NCI-H69 (cell line): Measurements from ENCODE around the gene SELENOT.
"Not testable (repeated sequence)": the region's sequence is repeated elsewhere in the genome, so short reads cannot be mapped to it uniquely, and the experiment has no call there.

Experiments used
- DNase-seq: peaks from one replicate; lab custom pipeline; 2025; lab: John Stamatoyannopoulos, UW

SELENOT gene, protein sequence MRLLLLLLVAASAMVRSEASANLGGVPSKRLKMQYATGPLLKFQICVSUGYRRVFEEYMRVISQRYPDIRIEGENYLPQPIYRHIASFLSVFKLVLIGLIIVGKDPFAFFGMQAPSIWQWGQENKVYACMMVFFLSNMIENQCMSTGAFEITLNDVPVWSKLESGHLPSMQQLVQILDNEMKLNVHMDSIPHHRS

DNA sequence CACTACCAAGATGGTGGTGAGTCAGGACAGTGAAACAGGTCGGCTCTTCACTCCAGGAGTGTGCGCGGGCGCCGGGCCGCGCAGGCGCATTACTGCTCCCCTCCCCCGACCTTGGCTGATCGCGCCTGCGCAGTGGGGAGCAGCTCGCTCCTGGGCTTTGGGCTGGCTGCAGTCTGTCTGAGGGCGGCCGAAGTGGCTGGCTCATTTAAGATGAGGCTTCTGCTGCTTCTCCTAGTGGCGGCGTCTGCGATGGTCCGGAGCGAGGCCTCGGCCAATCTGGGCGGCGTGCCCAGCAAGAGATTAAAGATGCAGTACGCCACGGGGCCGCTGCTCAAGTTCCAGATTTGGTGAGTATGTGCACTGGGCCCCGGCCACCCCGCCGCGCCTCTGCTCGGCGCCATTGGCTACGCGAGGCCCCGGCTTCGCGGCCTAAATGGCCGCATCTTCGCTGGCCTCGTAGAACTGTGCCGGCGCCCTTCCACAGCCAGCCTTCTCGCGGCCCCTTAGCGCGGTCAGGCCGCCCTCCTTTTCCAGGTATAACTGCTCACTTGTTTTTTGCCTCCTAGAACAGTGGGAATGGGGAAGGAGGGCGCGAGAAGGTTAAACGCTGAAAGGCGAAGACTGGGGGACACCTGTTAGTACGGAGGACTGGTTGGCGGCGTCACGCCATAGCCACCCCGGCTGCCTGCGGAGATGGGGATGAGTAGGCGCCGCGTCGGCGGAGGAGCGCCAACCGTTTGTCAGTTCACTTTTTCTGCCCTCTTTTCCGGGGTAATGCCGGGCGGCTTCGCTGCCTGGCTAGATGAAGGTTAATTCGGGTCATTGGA, at the start of gene SELENOT:
TSS of gene SELENOT (plus strand) at position 169 of the 827 bp plus-strand sequence. CDS start at position 211, 42 bp downstream.
- DNase-seq, result peak; percentile 89

DNA sequence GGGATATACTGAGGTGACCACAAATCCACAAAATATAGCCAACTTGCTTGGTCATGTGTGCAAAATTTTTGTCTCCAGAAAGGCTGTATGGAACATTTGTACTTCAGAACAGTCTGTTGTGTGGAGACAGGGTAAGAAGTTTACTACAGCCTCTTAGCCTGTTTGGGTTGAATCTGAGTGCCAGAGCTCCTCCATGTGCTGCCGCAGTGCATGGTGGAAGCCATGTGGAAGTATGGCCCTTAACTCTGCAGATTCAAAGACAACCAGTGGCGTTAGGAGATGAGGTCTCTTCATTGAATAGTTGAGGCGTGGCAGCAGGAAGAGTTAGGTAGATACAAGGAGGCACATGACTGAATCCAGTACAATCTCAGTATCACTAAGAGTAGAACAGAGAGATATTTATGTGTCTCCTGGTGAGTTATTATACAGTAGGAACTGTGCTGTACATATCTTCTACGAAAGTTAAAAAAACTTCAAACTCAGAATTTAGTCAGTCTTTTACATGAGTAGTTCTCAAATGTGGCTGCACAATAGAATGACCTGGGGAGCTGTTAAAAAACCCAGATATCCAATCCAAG, 47.2 kb upstream of the SELENOT start:
- DNase-seq, result no peak

DNA sequence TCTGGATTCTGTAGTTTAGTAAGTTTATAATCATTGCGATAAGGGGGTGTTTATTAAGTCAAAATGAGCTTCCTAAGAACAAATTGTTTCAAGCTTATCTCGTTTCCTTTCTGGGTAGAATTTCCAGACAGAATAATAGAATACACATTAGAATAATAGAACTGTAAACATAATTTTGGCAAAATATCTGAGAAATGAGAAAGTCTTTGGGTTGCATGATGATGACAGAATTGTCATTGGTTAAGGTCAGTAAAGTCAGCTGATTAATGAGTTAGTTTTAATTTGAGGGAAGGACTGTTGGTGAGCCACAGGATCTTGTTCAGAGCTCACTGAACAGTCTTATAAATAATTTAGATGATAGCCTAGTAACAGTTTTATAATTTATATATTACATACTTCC, 46.3 kb upstream of the SELENOT start:
- no peak for DNase-seq

DNA sequence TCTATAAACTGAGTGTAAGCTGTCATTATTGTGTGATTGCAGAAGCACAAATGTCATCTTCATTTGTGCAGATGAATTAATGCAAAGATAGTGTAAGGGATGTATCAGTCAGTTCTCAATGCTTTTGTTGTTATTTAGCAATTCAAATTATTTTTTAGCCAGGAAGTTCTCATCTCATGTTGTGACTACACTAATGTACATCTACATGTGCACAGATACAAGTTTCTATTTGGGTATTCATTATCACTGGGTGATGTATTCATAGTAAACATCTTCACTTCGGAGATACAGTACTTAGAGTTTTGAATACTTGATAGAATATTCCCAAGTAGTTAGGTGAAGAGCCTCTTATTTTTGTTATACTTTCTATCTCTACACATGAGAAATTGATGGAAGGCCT, 45.4 kb upstream of the SELENOT start:
- no peak for DNase-seq

DNA sequence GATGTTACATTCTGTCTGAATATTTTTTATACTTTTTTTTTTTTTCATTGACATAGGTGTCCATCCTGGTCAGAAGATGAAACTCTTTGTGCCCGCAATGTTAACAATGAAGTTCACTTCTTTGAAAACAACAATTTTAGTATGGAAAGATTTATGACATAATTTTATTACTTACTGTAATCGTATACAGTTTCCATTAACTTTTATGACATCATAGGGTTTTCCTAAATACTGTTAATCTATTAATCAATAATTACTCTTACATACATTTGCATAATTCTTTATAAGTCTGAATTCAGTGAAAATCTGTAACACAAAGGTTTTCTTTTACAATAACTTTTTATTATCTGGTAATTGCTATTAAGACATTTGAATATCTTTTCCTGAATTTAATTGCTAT, 38.9 kb upstream of the SELENOT start:
- no peak for DNase-seq

DNA sequence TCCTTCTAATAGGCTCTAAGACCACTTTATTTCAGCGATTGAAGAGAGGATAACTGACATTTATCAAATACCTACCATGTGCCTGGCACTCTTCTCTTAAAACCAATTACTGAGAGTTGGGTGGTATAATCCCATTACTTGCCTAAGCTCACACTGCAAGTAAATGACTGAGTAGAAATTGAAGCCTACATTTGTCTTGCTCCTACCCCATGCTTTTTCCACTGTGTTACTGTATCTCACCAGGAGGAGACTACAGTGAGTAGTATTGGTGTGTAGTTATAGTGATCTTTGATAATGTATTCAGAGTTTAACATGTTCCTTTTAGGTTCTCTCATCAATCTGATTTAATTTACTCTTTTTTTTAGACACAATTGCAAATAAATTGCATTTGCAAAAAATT, 35.8 kb upstream of the SELENOT start:
- no peak for DNase-seq

DNA sequence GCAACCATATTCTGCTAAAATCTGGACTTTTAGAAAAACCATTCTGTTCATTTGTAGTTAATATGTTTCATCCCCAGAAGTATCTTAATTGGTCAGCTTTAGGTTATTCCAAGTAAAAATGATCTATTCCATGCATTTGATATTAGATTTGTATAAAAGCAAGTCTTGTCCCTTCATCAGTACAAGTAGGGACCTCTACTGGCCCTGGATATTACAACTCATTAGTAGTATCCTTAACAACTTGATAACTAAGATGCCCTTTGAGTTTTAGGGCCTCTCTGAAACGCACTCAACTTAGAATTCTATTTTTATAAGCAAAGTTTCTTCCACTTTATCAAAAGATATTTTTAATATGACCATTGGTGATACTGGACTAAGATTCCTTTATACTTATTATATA, 25.3 kb upstream of the SELENOT start:
- DNase-seq, result no peak

DNA sequence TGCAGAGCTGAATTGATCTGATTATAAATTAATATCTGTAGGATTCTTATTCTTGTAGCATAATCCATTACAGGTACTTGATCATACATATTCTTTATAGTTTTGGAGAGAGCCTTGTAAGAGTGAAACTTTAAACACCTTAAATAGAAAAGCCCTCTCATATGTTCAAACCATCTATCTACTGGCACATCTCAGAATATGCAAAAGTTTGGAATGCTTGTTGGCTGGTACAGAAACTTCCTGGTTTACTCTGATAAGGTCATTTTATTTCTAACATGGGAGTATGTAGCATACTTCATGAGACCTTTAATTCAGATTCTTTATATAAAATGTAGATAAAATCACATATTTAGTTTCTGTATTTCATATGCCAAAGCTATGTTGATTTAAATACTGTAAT, 21.9 kb upstream of the SELENOT start:
- DNase-seq, result no peak

DNA sequence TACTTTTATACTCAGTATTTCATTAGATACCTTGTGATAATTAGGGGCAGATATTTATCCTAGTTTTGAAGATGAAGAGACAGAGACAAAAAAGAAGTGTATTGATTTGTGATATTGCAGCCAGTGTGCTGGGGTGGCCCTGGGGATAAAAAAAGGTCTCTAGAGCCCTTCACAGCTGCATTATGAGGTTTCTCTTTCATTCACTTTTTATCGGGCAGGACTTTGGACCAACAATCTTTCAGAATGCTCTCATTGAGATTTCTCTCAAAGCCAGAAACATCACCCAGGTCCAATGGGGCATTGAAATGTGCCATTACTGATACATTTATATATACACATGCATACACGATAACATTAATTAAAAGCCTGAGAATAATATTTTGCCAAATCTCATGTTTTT, 20.5 kb upstream of the SELENOT start:
- DNase-seq, result no peak

DNA sequence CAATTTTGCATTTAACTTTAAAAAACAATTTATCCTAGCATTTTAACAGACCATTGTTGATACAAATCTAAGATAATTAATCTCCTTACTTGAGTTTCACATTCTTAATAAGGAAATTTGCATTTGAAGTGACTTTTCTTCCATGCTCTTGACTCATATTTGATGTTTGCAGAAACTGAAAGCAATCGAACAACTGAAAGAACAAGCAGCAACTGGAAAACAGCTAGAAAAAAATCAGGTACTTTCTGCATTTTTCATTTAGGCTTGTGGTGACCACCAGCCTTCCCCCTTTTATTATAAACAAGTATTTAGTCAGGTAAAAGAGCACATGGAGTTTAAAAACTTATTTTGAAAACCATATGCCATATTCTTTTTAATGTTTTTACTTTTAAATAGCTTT, 20.1 kb upstream of the SELENOT start:
- no peak for DNase-seq

DNA sequence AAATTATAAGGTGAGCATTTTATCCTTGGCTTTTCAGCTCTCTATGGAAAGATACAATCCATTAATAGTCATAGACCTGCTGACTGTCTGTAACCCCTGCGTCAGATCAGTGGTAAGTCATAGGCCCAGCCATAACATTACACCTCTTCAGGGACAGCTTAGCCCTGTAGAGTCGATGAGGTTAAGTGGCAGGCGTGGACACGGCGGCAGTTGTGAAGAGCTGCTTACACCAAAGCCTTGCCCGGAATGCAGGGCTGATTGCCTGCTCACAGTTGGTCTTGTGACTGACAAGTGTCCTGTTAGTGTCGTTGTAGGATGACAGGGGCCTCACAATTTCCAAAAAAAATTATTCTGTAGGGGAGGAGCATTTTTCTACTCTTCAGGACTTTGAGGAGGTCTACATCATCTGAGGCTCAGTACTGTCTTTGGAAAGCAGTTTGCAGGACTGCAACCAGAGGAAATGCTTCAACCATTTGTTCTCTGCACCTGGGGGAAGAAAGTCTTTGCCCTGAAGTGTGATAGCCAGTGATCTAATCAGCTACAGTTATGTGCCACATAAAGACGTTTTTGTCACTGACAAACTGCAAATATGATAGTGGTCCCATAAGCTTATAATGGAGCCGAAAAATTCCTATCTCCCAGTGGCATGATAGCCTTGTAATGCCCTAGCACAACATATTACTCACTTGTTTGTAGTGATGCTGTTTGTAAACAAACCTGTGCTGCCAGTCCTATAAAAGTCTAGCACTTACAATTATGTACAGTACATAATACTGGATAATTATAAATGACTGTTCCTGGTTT, 14.9 kb upstream of the SELENOT start:
- DNase-seq, result no peak

DNA sequence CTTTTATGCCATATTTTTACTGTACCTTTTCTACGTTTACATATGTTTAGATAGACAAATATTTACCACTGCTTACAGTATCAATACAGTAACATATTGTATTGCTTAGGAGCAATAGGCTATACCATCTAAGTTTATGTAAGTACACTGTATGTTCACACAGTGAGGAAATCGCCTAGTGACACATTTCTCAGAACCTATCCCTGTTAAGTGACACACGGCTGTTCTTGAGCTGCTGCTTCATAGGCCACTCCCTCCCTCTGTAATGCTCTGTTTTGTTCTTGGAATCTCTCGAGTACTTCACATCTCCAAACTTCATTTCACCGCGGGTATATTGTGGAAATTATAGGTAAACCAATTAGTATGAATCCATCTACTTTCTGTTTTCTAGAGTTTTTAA, 13.4 kb upstream of the SELENOT start:
- DNase-seq, result no peak

DNA sequence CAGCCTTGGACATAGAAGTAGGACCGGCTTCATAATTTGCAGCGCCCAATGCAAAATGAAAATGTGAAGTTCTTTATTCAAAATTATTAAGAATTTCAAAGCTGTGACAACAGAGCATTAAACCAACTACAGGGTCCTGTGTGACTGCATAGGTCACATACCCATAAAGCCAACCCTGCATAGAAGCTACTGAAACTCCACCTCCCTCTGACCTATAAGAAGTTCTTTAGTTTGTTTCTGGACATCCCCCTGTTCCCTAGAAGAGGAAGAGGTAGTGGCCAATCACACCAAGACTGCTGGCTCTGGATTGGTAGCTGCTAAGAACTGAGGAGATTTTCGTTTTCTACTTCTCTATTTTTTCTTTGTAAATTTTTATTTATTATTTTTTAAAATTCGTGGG, 9.0 kb upstream of the SELENOT start:
- no peak for DNase-seq

DNA sequence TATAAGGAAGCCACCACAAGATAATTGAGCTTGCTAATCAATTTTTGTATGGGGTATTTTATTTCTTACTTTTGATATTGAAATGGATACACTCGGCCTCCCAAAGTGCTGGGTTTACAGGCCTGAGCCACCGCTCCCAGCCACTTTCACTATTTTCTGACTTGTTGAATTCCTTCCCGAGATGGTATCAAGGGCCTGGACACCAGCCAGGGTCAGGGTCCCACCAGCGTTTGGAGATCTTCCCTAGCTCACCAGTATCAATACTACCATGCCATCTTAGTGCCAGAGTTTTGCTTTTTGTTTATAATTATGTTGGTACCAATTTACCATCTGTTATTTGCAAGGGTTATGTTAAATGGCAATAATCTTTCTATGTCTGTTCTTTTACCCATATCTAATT, 5.5 kb upstream of the SELENOT start:
- DNase-seq, result no peak

DNA sequence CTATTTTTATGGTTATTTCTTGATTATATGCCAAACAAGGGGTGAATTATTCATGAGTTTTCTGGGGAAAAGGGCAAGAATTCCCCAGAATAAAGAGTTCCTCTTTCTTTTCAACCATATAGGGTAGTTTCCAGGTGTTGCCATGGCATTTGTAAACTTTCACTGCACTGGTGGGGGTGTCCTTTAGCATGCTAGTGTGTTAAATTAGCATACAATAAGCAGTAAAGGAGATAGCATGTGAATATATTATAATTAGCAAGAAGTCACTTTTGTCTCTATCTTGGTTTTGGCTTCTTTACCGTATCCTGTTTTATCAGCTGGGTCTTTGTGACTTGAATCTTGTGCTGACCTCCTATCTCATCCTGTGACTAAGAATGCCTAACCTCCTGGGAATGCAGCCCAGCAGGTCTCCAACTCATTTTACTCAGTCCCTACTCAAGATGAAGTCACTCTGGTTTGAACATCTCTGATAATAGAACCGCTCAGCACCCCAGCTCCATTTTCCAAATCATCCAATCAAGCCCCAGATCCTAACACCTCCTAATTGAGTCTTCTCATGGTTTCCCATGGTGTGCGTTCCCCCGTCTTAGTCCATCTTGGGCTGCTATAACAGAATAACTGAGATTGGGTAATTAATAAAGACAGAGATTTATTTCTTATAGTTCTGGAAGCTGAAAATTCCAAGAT, 3.4 kb upstream of the SELENOT start:
- no peak for DNase-seq

DNA sequence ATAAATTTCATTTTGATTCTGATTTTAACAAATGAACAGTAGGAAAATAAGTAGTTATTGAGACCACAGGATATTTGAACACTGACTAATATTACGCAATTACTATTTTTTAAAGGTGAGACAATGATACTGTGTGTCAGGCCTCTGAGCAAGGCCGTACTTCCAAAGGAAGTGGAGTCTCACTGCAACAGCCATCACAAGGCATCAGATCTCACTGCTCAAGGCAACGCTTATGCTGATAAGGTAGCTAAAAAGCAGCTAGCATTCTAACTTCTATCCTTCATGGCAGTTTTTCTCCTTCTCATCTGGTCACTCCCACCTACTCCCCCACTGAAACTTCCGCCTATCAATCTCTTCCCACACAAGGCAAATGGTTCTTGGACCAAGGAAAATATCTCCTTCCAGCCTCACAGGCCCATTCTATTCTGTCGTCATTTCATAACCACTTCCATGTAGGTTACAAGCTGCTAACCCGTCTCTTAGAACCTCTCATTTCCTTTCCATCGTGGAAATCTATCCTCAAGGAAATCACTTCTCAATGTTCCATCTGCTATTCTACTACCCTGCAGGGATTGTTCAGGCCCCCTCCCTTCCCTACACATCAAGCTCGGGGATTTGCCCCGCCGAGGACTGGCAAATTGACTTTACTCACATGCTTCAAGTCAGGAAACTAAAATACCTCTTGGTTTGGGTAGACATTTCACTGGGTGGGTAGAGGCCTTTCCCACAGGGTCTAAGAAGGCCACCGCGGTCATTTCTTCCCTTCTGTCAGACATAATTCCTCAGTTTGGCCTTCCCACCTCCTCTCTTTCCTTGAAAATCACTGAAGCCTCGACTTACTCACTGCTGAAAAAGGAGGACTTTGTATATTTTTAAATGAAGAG, 2.2 kb upstream of the SELENOT start:
- not testable (repeated sequence) for DNase-seq

DNA sequence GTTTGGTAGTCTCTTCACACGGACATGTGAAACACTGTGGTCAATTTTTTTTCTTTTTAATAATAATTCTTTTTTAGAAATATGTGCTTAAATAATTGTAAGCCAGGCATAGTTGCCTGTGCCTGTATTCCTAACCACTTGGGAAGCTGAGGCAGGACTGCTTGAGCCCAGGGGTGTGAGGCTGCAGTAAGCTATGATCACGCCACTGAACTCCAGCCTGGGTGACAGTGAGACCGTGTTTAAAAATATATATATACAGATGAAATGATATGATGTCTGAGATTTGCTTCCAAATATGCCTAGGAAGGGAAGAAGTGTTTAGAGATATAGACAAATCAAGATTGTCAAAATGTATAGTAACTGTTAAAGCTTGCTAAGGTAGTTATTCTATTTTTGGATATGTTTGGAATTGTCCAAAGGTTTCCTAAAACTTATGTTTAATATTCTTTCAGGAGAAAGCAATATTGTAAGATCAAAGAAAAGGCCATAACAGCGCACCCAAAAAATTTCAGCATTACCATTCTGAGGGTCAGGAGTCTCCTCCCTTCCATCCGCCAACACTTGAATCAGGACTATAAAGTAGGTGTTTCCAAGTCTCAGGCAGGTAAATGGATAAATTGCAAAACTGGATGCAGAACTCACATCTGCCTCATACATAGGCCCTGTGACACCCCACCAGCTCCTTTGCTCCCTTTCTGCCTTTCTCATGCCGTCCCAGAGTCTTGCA, 532 bp upstream of the SELENOT start:
- DNase-seq, result peak; percentile 27

DNA sequence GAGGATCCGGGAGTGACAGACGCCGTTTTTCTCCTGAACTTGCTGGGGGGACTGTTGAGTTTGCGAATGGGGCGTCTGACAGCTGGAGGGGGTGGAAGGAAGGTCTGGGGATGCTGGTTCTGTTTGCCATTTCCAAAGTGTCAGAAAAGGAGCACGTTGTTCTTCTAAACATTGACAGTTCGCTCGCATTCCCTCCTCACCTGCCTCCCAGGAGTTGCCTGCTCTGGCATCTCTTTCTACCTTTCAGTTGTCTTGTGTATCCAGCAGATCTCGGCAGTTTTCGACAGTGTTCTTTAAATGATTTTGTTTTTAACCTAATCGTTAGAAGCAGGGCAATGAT, 829 bp downstream of the SELENOT start:
- peak; percentile 52 for DNase-seq

DNA sequence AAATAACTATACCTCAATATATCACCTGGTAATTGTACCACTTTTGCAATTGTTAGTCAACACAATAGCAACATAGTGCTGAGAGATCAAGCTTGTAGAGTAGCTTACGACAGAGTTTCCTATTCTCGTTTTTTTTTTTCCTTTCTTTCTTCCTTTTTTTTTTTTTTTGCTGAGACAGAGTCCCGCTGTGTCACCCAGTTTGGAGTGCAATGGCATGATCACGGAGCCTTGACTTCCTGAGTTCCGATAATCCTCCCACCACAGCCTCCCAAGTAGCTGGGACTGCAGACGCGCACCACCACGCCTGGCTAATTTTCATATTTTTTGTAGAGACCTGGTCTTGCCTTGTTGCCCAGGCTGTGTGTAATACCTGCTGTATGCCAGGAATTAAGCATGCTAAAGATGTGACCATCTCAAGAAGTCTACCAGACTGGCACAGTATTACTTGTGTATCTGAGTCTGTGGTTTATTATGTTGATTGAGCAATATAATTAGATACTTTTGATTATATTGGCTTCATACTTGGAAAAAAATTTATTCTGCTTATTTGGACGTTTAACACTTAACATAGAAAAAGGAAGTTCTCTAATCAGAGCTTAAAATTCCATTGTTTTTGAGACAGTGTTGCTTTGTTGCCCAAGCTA, 3.0 kb downstream of the SELENOT start:
- no peak for DNase-seq
